DLD1 (cell line): ENCODE measurements around the gene RSPH9.
"Not testable (repeated sequence)": the region's sequence is repeated elsewhere in the genome, so short reads cannot be mapped to it uniquely, and the experiment has no call there.

ENCODE experiments used
- in situ Hi-C: cut with HindIII; loops from 2 replicates; pipeline ENCODE4 v1.10.0; 2017; ENCODE audit warnings: low sequenced_read_pairs

Gene RSPH9

GRCh38 chr6:43682724-43683429 is 38.0 kb downstream of the RSPH9 start:
- in situ Hi-C loops, result no loop called here

GRCh38 chr6:43683708-43684455 is 39.0 kb downstream of the RSPH9 start:
- in situ Hi-C loops, result no loop called here

- in situ Hi-C loops, result no loop called here
These were observed 42.2 kb downstream of the RSPH9 start for GRCh38 chr6:43687079-43687436.

- in situ Hi-C loops, result no loop called here
These were observed 42.9 kb downstream of the RSPH9 start, which contains the start of gene MRPS18A for GRCh38 chr6:43687437-43688347. TSS of gene MRPS18A (minus strand) at chr6:43687791. CDS start at chr6:43687779, 12 bp downstream.

GRCh38 chr6:43689421-43689820 is 44.6 kb downstream of the RSPH9 start:
- in situ Hi-C loops, result no loop called here

GRCh38 chr6:43695215-43695966 is 50.6 kb downstream of the RSPH9 start:
- in situ Hi-C loops, result no loop called here

GRCh38 chr6:43695967-43696291 is 51.1 kb downstream of the RSPH9 start:
- in situ Hi-C loops, result no loop called here

GRCh38 chr6:43697421-43697820 is 52.6 kb downstream of the RSPH9 start:
- in situ Hi-C loops, result no loop called here

- in situ Hi-C loops, result no loop called here
These were observed 53.9 kb downstream of the RSPH9 start for GRCh38 chr6:43698584-43699349.

GRCh38 chr6:43699564-43700186 is 54.8 kb downstream of the RSPH9 start:
- in situ Hi-C loops, result no loop called here

- in situ Hi-C loops, result not testable (repeated sequence)
These were observed 56.2 kb downstream of the RSPH9 start for GRCh38 chr6:43700939-43701560.

GRCh38 chr6:43702171-43702533 is 57.3 kb downstream of the RSPH9 start:
- in situ Hi-C loops, result no loop called here

GRCh38 chr6:43702534-43703440 is 58.0 kb downstream of the RSPH9 start:
- in situ Hi-C loops, result no loop called here

GRCh38 chr6:43703512-43704429 is 58.9 kb downstream of the RSPH9 start:
- in situ Hi-C loops, result no loop called here

GRCh38 chr6:43705996-43706395 is 61.2 kb downstream of the RSPH9 start:
- in situ Hi-C loops, result no loop called here

- in situ Hi-C loops, result no loop called here
These were observed 62.0 kb downstream of the RSPH9 start for GRCh38 chr6:43706788-43707187.

- in situ Hi-C loops, result no loop called here
These were observed 62.4 kb downstream of the RSPH9 start for GRCh38 chr6:43707269-43707668.
